Smooth muscle cell (in vitro differentiated cells): Measurements from ENCODE around the gene TMEM132D. TPM values are rescaled to one million over a fixed set of nuclear protein-coding genes. Genes with fewer than 3 reads are reported as not detected.

Experiments
- DNase-seq: peaks from one replicate; lab custom pipeline; 2025; ENCODE audit not compliant: unreplicated experiment; lab: John Stamatoyannopoulos, UW
- H2AFZ ChIP-seq: fragments of 200-600 bp; sonication (generic); 2 replicates; pipeline ENCODE4 v1.6.0; 2016; ENCODE audit warnings: antibody characterized with exemption, low read depth, mild to moderate bottlenecking
- H3F3A ChIP-seq: fragments of 200-600 bp; sonication (generic); 2 replicates; pipeline ENCODE4 v1.6.0; 2017; ENCODE audit warnings: antibody characterized with exemption, low read depth
- H3K27ac ChIP-seq: fragments of 200-600 bp; sonication (generic); 2 replicates; pipeline ENCODE4 v1.5.1; 2016; ENCODE audit warnings: low read depth, mild to moderate bottlenecking
- H3K27me3 ChIP-seq: fragments of 200-600 bp; sonication (generic); 2 replicates; pipeline ENCODE4 v1.6.1; 2016; ENCODE audit warnings: low read depth, mild to moderate bottlenecking
- H3K36me3 ChIP-seq: fragments of 200-600 bp; sonication (generic); 2 replicates; pipeline ENCODE4 v1.5.1; 2016; ENCODE audit warnings: low read depth
- H3K4me1 ChIP-seq: fragments of 200-600 bp; sonication (generic); 2 replicates; pipeline ENCODE4 v1.5.1; 2016; ENCODE audit warnings: low read depth
- H3K4me2 ChIP-seq: fragments of 200-600 bp; sonication (generic); 2 replicates; pipeline ENCODE4 v1.6.0; 2016; ENCODE audit warnings: mild to moderate bottlenecking
- H3K4me3 ChIP-seq: fragments of 200-600 bp; sonication (generic); 2 replicates; pipeline ENCODE4 v1.5.1; 2016; ENCODE audit warnings: mild to moderate bottlenecking
- H3K79me2 ChIP-seq: fragments of 200-600 bp; sonication (generic); 2 replicates; pipeline ENCODE4 v1.6.0; 2016; ENCODE audit warnings: low read depth, mild to moderate bottlenecking
- H3K9ac ChIP-seq: fragments of 200-600 bp; sonication (generic); 2 replicates; pipeline ENCODE4 v1.6.0; 2016; ENCODE audit warnings: low read depth
- H3K9me3 ChIP-seq: fragments of 200-600 bp; sonication (generic); replicated peaks from 2 replicates; pipeline ENCODE4 v1.5.1; 2016; ENCODE audit warnings: low read depth
- H4K20me1 ChIP-seq: fragments of 200-600 bp; sonication (generic); 2 replicates; pipeline ENCODE4 v1.6.0; 2016; ENCODE audit warnings: low read depth
- CTCF ChIP-seq: fragments of 200-600 bp; sonication (generic); IDR thresholded peaks from 2 replicates; pipeline ENCODE4 v1.5.1; 2017; ENCODE audit warnings: borderline replicate concordance, mild to moderate bottlenecking, antibody characterized with exemption; ENCODE audit not compliant: insufficient read depth, poor library complexity, severe bottlenecking
- WGBS: methylation state at CpG from one replicate; pipeline ENCODE4 v1.1.7; 2016; ENCODE audit warnings: low lambda C conversion rate; 5-methylcytosine and 5-hydroxymethylcytosine counted together
- polyA plus RNA-seq: library from polyadenylated mRNA; unstranded; fragments of >200 nt; fragmentation: Nextera tagmentation; extraction: Ambion mirVana; gene quantifications from 2 replicates; pipeline ENCODE4 v1.2.1, GENCODE V29; 2016
- total RNA-seq: library from RNA; depleted of rRNA; stranded (reverse); fragments of >200 nt; gene quantifications from 2 replicates; pipeline ENCODE4 v1.2.3, GENCODE V29; 2014

TMEM132D gene
- total and polyA plus RNA-seq, 2 experiments from 2014 or later: not detected

GRCh38 chr12:129106772-129107171 lies 797.1 kb downstream of the TMEM132D start:
- Histone ChIP-seq H4K20me1 (no peaks in the 10 kb centered on the region), H3K4me3 (no peak overlapping the region), H3K27me3 (no peaks in the 10 kb centered on the region), H2AFZ (no peak overlapping the region), H3K4me1 (no peaks in the 10 kb centered on the region), H3K4me2 (no peak overlapping the region), H3K36me3 (no peaks in the 10 kb centered on the region), H3K79me2 (no peaks in the 10 kb centered on the region), H3F3A (no peaks in the 10 kb centered on the region), H3K27ac (no peak overlapping the region), H3K9me3 (no peaks in the 10 kb centered on the region), H3K9ac (no peak overlapping the region)
- no peak for TF ChIP-seq CTCF
- WGBS: 91% methylated on average over 2 of the region's 2 CpGs
- DNase-seq: no peak

- H3K9ac ChIP-seq: no peak overlapping the region
- no peaks in the 10 kb centered on the region for H3F3A ChIP-seq
- WGBS: 79% methylated on average over 4 of the region's 4 CpGs
- DNase-seq: no peak
- TF ChIP-seq CTCF: no peak
- H3K36me3 ChIP-seq: no peaks in the 10 kb centered on the region
- H3K79me2 ChIP-seq: no peaks in the 10 kb centered on the region
- no peak overlapping the region for H3K4me3 ChIP-seq
- H3K9me3 ChIP-seq: no peaks in the 10 kb centered on the region
- peaks cover 4% of the 10 kb centered on the region for H3K4me1 ChIP-seq
- H3K4me2 ChIP-seq: no peak overlapping the region
- H4K20me1 ChIP-seq: no peaks in the 10 kb centered on the region
- no peak overlapping the region for H2AFZ ChIP-seq
- no peaks in the 10 kb centered on the region for H3K27me3 ChIP-seq
- H3K27ac ChIP-seq: no peak overlapping the region
Measured at GRCh38 chr12:129103231-129103630, 800.6 kb downstream of the TMEM132D start.

- H3K9me3 ChIP-seq: no peaks in the 10 kb centered on the region
- H3K27me3 ChIP-seq: no peaks in the 10 kb centered on the region
- no peaks in the 10 kb centered on the region for H3K36me3 ChIP-seq
- TF ChIP-seq CTCF: no peak
- no peak overlapping the region for H3K4me3 ChIP-seq
- H3F3A ChIP-seq: no peaks in the 10 kb centered on the region
- H3K79me2 ChIP-seq: no peaks in the 10 kb centered on the region
- H2AFZ ChIP-seq: no peak overlapping the region
- H4K20me1 ChIP-seq: no peaks in the 10 kb centered on the region
- no peak for DNase-seq
- no peak overlapping the region for H3K4me2 ChIP-seq
- H3K27ac ChIP-seq: no peak overlapping the region
- WGBS: 86% methylated on average over 7 of the region's 7 CpGs
- peaks cover 4% of the 10 kb centered on the region for H3K4me1 ChIP-seq
- H3K9ac ChIP-seq: no peak overlapping the region
Measured at GRCh38 chr12:129102233-129102632, 801.6 kb downstream of the TMEM132D start.

GRCh38 chr12:129101816-129102215 lies 802.0 kb downstream of the TMEM132D start:
- Histone ChIP-seq H2AFZ (no peak overlapping the region), H3K27ac (no peak overlapping the region), H3K9me3 (no peaks in the 10 kb centered on the region), H3K4me1 (peaks cover 4% of the 10 kb centered on the region), H3K27me3 (no peaks in the 10 kb centered on the region), H3F3A (no peaks in the 10 kb centered on the region), H4K20me1 (no peaks in the 10 kb centered on the region), H3K4me2 (no peak overlapping the region), H3K36me3 (no peaks in the 10 kb centered on the region), H3K79me2 (no peaks in the 10 kb centered on the region), H3K4me3 (no peak overlapping the region), H3K9ac (no peak overlapping the region)
- no peak for DNase-seq
- TF ChIP-seq CTCF: no peak
- 86% methylated on average over 5 of the region's 5 CpGs for WGBS
